DND-41 (cell line): ENCODE data around the gene PHACTR3.

Experiments used
- ATAC-seq: fragments of 200-7000 bp; cut with Tn5 transposase; 3 replicates; pipeline ENCODE4 v1.9.1; 2021; ENCODE audit warnings: low read depth; ENCODE audit not compliant: insufficient read depth
- DNase-seq: peaks from one replicate; pipeline ENCODE4 v3.0.0-alpha.2; 2020
- H2AFZ ChIP-seq: 2 replicates; pipeline ENCODE4 v1.6.0; 2012; ENCODE audit warnings: low read depth, low read length
- H3K27ac ChIP-seq: 2 replicates; pipeline ENCODE4 v1.5.1; 2012; ENCODE audit warnings: low read length, inconsistent platforms
- H3K27me3 ChIP-seq: fragments of 200-600 bp; sonication (generic); 2 replicates; pipeline ENCODE4 v1.6.0; 2012; ENCODE audit warnings: low read length, mild to moderate bottlenecking, inconsistent platforms; ENCODE audit not compliant: insufficient read depth, poor library complexity
- H3K36me3 ChIP-seq: 2 replicates; pipeline ENCODE4 v1.5.1; 2012; ENCODE audit warnings: low read length, inconsistent platforms; ENCODE audit not compliant: insufficient read depth
- H3K4me1 ChIP-seq: 2 replicates; pipeline ENCODE4 v1.5.1; 2012; ENCODE audit warnings: mild to moderate bottlenecking, low read length; ENCODE audit not compliant: insufficient read depth
- H3K4me2 ChIP-seq: 2 replicates; pipeline ENCODE4 v1.6.0; 2012; ENCODE audit warnings: mild to moderate bottlenecking, moderate library complexity, low read length, inconsistent platforms; ENCODE audit not compliant: insufficient read depth
- H3K4me3 ChIP-seq, 2 experiments: fragments of 200-600 bp in 1 of 2; shearing (Covaris generic) in 1 of 2; 2 replicates each; pipeline ENCODE4 v1.5.1; 2012 to 2016; ENCODE audit warnings: inconsistent platforms in 2 of 2, low read length in 2 of 2, mild to moderate bottlenecking in 2 of 2, low read depth in 1 of 2, moderate library complexity in 1 of 2
- H3K79me2 ChIP-seq: 2 replicates; pipeline ENCODE4 v1.6.0; 2012; ENCODE audit warnings: low read length, inconsistent platforms; ENCODE audit not compliant: insufficient read depth
- H3K9ac ChIP-seq: 2 replicates; pipeline ENCODE4 v1.6.0; 2012; ENCODE audit warnings: low read depth, mild to moderate bottlenecking, inconsistent platforms, low read length, moderate library complexity
- H3K9me3 ChIP-seq: 2 replicates; pipeline ENCODE4 v1.5.1; 2012; ENCODE audit warnings: low read length, moderate library complexity, mild to moderate bottlenecking, inconsistent platforms; ENCODE audit not compliant: insufficient read depth, severe bottlenecking
- H4K20me1 ChIP-seq: 2 replicates; pipeline ENCODE4 v1.6.0; 2012; ENCODE audit warnings: low read length; ENCODE audit not compliant: insufficient read depth
- EZH2 ChIP-seq: IDR thresholded peaks from 3 replicates; pipeline ENCODE4 v1.6.1; 2012; ENCODE audit warnings: borderline replicate concordance, low read depth, mild to moderate bottlenecking, moderate library complexity, low read length, inconsistent platforms; ENCODE audit not compliant: severe bottlenecking
- TF ChIP-seq, protein P1 (sequence below): IDR thresholded peaks from 2 replicates; pipeline ENCODE4 v1.5.1; 2012; ENCODE audit warnings: borderline replicate concordance, low read length, moderate library complexity, mild to moderate bottlenecking; ENCODE audit not compliant: poor library complexity, severe bottlenecking; ENCODE audit errors: extremely low read depth

The PHACTR3 gene

DNA sequence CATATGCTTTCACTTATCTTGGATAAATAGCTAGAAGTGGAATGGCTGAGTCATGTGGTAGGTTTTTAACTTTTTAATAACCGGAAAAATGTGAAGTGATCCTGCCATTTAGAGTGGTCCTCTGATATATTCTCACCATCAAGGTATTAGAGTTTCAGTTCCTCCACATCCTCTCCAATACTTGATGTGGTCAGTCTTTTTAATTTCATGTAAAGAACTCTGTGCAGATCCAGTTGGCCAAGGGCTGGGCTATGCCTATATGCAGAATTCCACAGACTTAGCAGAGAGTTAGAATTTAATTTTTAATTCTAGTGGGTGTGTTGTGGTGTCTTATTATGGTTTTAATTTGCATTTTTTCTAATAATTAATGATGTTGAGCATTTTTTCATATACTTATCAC lies 188.0 kb downstream of the PHACTR3 start:
- H3K27me3 ChIP-seq: peaks cover 9% of the 10 kb centered on the region
- TF ChIP-seq, protein P1, sequence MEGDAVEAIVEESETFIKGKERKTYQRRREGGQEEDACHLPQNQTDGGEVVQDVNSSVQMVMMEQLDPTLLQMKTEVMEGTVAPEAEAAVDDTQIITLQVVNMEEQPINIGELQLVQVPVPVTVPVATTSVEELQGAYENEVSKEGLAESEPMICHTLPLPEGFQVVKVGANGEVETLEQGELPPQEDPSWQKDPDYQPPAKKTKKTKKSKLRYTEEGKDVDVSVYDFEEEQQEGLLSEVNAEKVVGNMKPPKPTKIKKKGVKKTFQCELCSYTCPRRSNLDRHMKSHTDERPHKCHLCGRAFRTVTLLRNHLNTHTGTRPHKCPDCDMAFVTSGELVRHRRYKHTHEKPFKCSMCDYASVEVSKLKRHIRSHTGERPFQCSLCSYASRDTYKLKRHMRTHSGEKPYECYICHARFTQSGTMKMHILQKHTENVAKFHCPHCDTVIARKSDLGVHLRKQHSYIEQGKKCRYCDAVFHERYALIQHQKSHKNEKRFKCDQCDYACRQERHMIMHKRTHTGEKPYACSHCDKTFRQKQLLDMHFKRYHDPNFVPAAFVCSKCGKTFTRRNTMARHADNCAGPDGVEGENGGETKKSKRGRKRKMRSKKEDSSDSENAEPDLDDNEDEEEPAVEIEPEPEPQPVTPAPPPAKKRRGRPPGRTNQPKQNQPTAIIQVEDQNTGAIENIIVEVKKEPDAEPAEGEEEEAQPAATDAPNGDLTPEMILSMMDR: no peak
- TF ChIP-seq EZH2: no peak
- ATAC-seq (no peak), DNase-seq (no peak)
- no peak overlapping the region for H2AFZ ChIP-seq
- H3K27ac ChIP-seq: no peak overlapping the region
- H3K9ac ChIP-seq: no peak overlapping the region
- no peaks in the 10 kb centered on the region for H3K4me1 ChIP-seq
- H4K20me1 ChIP-seq: no peaks in the 10 kb centered on the region
- no peaks in the 10 kb centered on the region for H3K79me2 ChIP-seq
- H3K36me3 ChIP-seq: no peaks in the 10 kb centered on the region
- no peak overlapping the region for H3K4me3 ChIP-seq
- H3K4me2 ChIP-seq: no peak overlapping the region
- peaks cover 10% of the 10 kb centered on the region for H3K9me3 ChIP-seq

DNA sequence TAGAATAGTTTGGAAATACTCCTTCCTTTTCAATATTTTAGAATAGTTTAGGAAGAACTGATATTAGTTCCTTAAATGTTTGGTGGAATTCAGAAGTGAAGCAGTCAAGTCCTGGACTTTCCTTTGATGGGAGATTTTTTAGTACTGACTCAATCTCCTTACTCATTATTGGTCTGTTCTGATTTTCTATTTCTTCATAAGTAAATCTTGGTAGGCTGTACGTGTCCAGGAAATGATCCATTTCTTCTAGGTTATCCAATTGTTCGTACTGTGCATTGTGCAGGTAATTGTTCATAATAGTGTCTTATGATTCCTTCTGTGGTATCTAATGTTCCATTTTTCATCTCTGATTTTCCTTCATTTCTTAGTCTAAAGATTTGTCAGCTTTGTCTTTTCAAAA lies 190.2 kb downstream of the PHACTR3 start:
- Histone ChIP-seq H3K4me2 (no peak overlapping the region), H3K27me3 (peaks cover 7% of the 10 kb centered on the region), H3K4me3 (no peak overlapping the region), H3K9ac (no peak overlapping the region), H3K4me1 (no peaks in the 10 kb centered on the region), H3K9me3 (peaks cover 10% of the 10 kb centered on the region), H3K79me2 (no peaks in the 10 kb centered on the region), H3K36me3 (no peaks in the 10 kb centered on the region), H4K20me1 (no peaks in the 10 kb centered on the region), H2AFZ (no peak overlapping the region), H3K27ac (no peak overlapping the region)
- TF ChIP-seq, protein P1: no peak
- no peak for ATAC-seq
- DNase-seq: no peak

DNA sequence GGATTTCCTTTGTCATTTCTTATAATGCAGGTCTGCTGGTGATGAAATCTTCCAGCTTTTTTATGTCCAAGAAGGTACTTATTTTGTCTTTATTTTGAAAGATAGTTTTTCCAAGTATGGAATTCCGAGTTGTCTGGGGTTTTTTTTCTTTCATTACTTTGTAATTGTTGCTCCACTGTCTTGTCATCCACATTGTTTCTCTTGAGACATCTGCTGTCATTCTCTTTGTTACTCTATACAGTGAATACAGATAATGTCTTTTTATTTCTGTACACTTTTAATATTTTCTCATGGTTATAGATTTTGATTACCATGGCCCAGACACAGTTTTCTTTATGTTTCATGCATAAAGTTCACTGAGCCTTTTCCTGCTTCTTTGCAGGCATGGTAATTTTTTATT lies 196.0 kb downstream of the PHACTR3 start:
- Histone ChIP-seq H3K9me3 (peaks cover 12% of the 10 kb centered on the region), H3K36me3 (no peaks in the 10 kb centered on the region), H4K20me1 (no peaks in the 10 kb centered on the region), H3K27ac (no peak overlapping the region), H2AFZ (no peak overlapping the region), H3K4me1 (no peaks in the 10 kb centered on the region), H3K9ac (no peak overlapping the region), H3K4me2 (no peak overlapping the region), H3K27me3 (no peaks in the 10 kb centered on the region), H3K4me3 (no peak overlapping the region), H3K79me2 (no peaks in the 10 kb centered on the region)
- DNase-seq: no peak
- TF ChIP-seq EZH2: no peak
- TF ChIP-seq, protein P1: no peak
- ATAC-seq: no peak

DNA sequence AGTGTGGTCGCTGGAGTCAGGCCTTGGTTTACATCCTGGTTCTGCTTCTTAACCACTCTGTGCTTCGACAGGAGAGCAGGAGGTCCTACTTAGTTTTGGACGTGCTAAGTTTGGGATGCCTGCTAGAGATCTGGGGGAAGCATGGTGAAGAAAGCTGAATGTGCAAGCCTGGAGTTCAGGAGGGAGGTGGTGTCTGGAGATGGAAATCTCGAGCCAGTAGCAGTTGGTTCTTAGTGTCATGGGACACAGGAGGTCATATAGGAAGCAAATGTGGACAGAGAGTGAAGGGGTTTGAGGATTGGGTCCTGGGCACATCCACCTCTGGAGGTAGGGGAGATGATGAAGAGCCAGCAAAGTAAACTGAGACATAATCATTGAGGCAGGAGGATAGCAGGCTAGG lies 197.7 kb downstream of the PHACTR3 start:
- no peak overlapping the region for H3K4me2 ChIP-seq
- no peak for DNase-seq
- H3K27ac ChIP-seq: no peak overlapping the region
- no peaks in the 10 kb centered on the region for H3K79me2 ChIP-seq
- peaks cover 4% of the 10 kb centered on the region for H3K9me3 ChIP-seq
- H3K36me3 ChIP-seq: no peaks in the 10 kb centered on the region
- no peak overlapping the region for H2AFZ ChIP-seq
- H4K20me1 ChIP-seq: no peaks in the 10 kb centered on the region
- TF ChIP-seq EZH2: no peak
- TF ChIP-seq, protein P1: no peak
- H3K9ac ChIP-seq: no peak overlapping the region
- H3K4me1 ChIP-seq: no peaks in the 10 kb centered on the region
- no peak for ATAC-seq
- H3K4me3 ChIP-seq: no peak overlapping the region
- no peaks in the 10 kb centered on the region for H3K27me3 ChIP-seq
